C4-2B (cell line): ENCODE data around the gene ZMYM4.

Experiments
- H3K27ac ChIP-seq: fragments of 450-650 bp; 2 replicates; pipeline ENCODE4 v1.5.1; 2017
- CTCF ChIP-seq: fragments of 450-650 bp; conservative IDR thresholded peaks from 2 replicates; pipeline ENCODE4 v1.5.1; 2017; ENCODE audit warnings: mild to moderate bottlenecking
- ZFX ChIP-seq: fragments of 450-650 bp; IDR thresholded peaks from 2 replicates; pipeline ENCODE4 v1.6.1; 2017

ZMYM4 gene

GRCh38 chr1:35334485-35334884 is 66.0 kb downstream of the ZMYM4 start:
- H3K27ac ChIP-seq = no peak overlapping the region
- no peak for TF ChIP-seq ZFX
- no peak for TF ChIP-seq CTCF

DNA sequence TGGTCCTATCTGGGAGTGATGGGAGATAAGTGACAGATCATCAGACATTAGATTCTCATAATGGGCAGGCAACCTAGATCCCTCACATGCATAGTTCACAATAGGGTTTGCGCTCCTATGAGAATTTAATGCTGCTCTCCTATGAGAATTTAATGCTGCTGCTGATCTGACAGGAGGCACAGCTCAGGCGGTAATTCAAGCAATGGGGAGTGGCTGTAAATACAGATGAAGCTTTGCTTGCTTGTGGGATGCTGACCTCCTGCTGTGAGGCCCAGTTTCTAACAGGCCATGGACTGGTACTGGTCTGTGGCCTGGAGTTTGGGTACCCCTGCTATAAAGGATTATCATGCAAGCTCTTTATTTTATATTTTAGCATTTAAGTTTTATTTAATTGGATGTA is 72.0 kb downstream of the ZMYM4 start:
- TF ChIP-seq CTCF = no peak
- TF ChIP-seq ZFX = no peak
- no peak overlapping the region for H3K27ac ChIP-seq

DNA sequence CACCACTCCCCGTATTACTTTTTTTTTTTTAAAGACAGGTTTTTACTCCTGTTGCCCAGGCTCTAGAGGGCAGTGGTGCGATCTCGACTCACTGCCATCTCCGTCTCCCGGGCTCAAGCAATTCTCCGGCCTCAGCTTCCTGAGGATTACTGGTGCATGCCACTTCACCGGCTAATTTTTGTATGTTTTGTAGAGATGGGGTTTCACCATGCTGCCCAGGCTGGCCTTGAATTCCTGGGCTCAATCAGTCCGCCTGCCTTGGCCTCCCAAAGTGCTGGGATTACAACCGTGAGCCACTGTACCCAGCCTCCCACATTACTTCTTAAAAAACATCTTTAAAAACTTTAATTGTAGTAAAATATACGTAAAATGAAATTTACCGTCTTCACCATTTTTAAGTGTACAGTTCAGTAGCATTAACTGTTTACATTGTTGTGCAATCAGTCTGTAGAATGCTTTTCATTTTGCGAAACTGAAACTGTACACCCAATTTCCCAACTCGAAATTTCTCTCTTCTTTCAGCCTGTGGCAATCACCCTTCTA is 77.0 kb downstream of the ZMYM4 start:
- no peak for TF ChIP-seq ZFX
- peak; percentile 26; the same call in 1 of the 2 replicates for TF ChIP-seq CTCF
- no peak overlapping the region for H3K27ac ChIP-seq

DNA sequence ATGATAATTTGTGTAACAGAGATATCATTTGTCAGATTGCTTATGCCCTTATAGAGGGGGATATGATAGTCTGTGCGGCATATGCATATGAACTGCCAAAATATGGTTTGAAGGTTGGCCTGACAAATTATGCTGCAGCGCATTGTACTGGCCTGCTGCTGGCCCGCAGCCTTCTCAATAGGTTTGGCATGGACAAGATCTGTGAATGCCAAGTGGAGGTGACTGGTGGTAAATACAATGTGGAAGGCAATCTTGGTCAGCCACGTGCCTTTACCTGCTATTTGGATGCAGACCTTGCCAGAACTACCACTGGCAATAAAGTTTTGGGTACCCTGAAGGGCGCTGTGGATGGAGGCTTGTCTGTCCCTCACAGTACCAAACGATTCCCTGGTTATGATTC is 82.4 kb downstream of the ZMYM4 start:
- no peak for TF ChIP-seq ZFX
- no peak for TF ChIP-seq CTCF
- H3K27ac ChIP-seq = no peak overlapping the region

- TF ChIP-seq CTCF (no peak), ZFX (no peak)
- no peak overlapping the region for H3K27ac ChIP-seq
These were observed 91.5 kb downstream of the ZMYM4 start for GRCh38 chr1:35359995-35360394.

GRCh38 chr1:35361638-35362037 is 93.1 kb downstream of the ZMYM4 start:
- no peak overlapping the region for H3K27ac ChIP-seq
- TF ChIP-seq CTCF (no peak), ZFX (no peak)

GRCh38 chr1:35364741-35365140 is 96.2 kb downstream of the ZMYM4 start:
- H3K27ac ChIP-seq = no peak overlapping the region
- TF ChIP-seq ZFX = no peak
- TF ChIP-seq CTCF = no peak
